ENCODE results near the gene CRIP1. TPM values are rescaled to one million over a fixed set of nuclear protein-coding genes. Genes with fewer than 3 reads are reported as not detected.

CRIP1 gene
- total and polyA plus RNA-seq, 10 of the 15 experiments (the other 5 are each of a cell fraction or from before 2014, with no cell fraction given), result 66.8 to 259 (median 154) TPM

DNA sequence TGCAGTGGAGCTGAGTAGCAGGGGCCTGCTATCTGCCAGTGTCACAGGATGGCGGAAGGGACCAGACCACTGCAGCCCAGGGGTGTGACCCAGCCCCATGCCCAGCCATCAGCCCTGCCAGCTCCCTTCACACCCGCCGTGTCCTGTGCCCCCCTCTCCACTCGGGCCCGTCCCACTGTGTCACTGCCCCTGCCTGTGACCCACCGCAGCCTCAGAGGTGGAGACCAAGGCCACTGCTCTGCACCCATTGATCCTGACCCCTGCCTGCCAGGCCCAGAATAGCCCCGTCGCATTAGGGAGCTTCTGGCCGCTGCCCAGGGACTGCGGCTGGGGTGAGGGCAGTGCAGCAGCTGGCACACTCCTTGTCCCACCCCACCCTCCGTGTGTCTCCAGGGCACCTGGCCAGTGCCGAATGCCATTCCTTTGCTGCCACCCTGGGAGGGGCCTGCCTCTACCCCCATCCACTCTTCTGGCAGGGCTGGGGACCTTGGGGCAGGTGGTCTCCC lies 14.1 kb upstream of the CRIP1 start:
- Histone ChIP-seq H2AFZ (ENCODE audit: control insufficient read depth, low read depth, low read length) (no peak overlapping the region), H3K4me1 (ENCODE audit: control insufficient read depth, insufficient read depth, low read length) (no peaks in the 10 kb centered on the region), H3K27me3 (replicated peaks in 1 of 2; ENCODE audit: control insufficient read depth in 2 of 2, insufficient read depth in 2 of 2, low read length in 1 of 2) (peaks cover 4 to 11% of the 10 kb centered on the region in 2 experiments; a peak in 3 of 4 replicates), H3K27ac (ENCODE audit: control insufficient read depth, insufficient read depth) (no peak overlapping the region), H3K79me2 (ENCODE audit: control insufficient read depth, insufficient read depth, low read length) (no peaks in the 10 kb centered on the region), H3K36me3 (ENCODE audit: control insufficient read depth in 2 of 2, insufficient read depth in 2 of 2, low read length in 1 of 2) (peaks cover 0 to 9% of the 10 kb centered on the region in 2 experiments; a peak in 2 of 4 replicates), H4K20me1 (ENCODE audit: control insufficient read depth, insufficient read depth) (no peaks in the 10 kb centered on the region), H3K4me3 (no peak overlapping the region), H3K9ac (ENCODE audit: control insufficient read depth, insufficient read depth, low read length) (no peak overlapping the region), H3K4me2 (ENCODE audit: control insufficient read depth, insufficient read depth) (no peak overlapping the region), H3K9me3 (replicated peaks; ENCODE audit: control insufficient read depth, insufficient read depth, low read length) (no peaks in the 10 kb centered on the region; the same call in 2 of the 3 replicates)
- BruUV-seq (replicated peaks), result no TSS peak
- POLR2A ChIA-PET, result no interaction called here
- CTCF ChIA-PET, result no interaction called here
- SMC1A ChIA-PET (ENCODE audit: uncharacterized antibody, unreplicated experiment), result no interaction called here
- intact Hi-C loops (cut with micrococcal nuclease; ENCODE audit: unreplicated experiment), result no loop called here
- RAD21 ChIA-PET (ENCODE audit: unreplicated experiment), result no interaction called here
- no peak for DNase-seq (ENCODE audit: low read depth, low spot score)
- in situ Hi-C loops (cut with MboI), result no loop called here
- no peak for FAIRE-seq
- ATAC-seq, result no peak
- WGBS (ENCODE audit: insufficient coverage, insufficient replicate concordance, low lambda C conversion rate, missing lambda C conversion rate), result 72% methylated on average over 12 of the region's 12 CpGs
- TF ChIP-seq KDM1A (IDR thresholded peaks at IDR 0.05; ENCODE audit: borderline replicate concordance) (no peak), CREB1 (IDR thresholded peaks at IDR 0.05; ENCODE audit: low read depth) (no peak), EGR1 (IDR thresholded peaks at IDR 0.05; ENCODE audit: borderline replicate concordance in 1 of 2, low read depth in 2 of 2, low read length in 2 of 2) (no peak), YBX1 (IDR thresholded peaks at IDR 0.05) (no peak), SMARCA5 (IDR thresholded peaks at IDR 0.05) (no peak), SMAD5 (IDR thresholded peaks at IDR 0.05; ENCODE audit: low read depth) (no peak), ZBTB40 (IDR thresholded peaks at IDR 0.05; ENCODE audit: borderline replicate concordance) (no peak), CHD1 (IDR thresholded peaks at IDR 0.05; ENCODE audit: low read depth, low read length) (no peak), MEF2B (IDR thresholded peaks at IDR 0.05; ENCODE audit: partially characterized antibody, poor library complexity, severe bottlenecking) (no peak), TAF1 (IDR thresholded peaks at IDR 0.05; ENCODE audit: borderline replicate concordance, low read depth, low read length) (no peak), ATF7 (IDR thresholded peaks at IDR 0.05; ENCODE audit: low read depth) (no peak)
- TF ChIP-seq, protein P1, sequence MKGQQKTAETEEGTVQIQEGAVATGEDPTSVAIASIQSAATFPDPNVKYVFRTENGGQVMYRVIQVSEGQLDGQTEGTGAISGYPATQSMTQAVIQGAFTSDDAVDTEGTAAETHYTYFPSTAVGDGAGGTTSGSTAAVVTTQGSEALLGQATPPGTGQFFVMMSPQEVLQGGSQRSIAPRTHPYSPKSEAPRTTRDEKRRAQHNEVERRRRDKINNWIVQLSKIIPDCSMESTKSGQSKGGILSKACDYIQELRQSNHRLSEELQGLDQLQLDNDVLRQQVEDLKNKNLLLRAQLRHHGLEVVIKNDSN (IDR thresholded peaks at IDR 0.05; ENCODE audit: borderline replicate concordance, extremely low read length, insufficient read depth, low read depth, low read length), result no peak
- TF ChIP-seq, protein P2, sequence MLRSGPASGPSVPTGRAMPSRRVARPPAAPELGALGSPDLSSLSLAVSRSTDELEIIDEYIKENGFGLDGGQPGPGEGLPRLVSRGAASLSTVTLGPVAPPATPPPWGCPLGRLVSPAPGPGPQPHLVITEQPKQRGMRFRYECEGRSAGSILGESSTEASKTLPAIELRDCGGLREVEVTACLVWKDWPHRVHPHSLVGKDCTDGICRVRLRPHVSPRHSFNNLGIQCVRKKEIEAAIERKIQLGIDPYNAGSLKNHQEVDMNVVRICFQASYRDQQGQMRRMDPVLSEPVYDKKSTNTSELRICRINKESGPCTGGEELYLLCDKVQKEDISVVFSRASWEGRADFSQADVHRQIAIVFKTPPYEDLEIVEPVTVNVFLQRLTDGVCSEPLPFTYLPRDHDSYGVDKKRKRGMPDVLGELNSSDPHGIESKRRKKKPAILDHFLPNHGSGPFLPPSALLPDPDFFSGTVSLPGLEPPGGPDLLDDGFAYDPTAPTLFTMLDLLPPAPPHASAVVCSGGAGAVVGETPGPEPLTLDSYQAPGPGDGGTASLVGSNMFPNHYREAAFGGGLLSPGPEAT (IDR thresholded peaks at IDR 0.05; ENCODE audit: low read depth), result no peak
- TF ChIP-seq, protein P3, sequence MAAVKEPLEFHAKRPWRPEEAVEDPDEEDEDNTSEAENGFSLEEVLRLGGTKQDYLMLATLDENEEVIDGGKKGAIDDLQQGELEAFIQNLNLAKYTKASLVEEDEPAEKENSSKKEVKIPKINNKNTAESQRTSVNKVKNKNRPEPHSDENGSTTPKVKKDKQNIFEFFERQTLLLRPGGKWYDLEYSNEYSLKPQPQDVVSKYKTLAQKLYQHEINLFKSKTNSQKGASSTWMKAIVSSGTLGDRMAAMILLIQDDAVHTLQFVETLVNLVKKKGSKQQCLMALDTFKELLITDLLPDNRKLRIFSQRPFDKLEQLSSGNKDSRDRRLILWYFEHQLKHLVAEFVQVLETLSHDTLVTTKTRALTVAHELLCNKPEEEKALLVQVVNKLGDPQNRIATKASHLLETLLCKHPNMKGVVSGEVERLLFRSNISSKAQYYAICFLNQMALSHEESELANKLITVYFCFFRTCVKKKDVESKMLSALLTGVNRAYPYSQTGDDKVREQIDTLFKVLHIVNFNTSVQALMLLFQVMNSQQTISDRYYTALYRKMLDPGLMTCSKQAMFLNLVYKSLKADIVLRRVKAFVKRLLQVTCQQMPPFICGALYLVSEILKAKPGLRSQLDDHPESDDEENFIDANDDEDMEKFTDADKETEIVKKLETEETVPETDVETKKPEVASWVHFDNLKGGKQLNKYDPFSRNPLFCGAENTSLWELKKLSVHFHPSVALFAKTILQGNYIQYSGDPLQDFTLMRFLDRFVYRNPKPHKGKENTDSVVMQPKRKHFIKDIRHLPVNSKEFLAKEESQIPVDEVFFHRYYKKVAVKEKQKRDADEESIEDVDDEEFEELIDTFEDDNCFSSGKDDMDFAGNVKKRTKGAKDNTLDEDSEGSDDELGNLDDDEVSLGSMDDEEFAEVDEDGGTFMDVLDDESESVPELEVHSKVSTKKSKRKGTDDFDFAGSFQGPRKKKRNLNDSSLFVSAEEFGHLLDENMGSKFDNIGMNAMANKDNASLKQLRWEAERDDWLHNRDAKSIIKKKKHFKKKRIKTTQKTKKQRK (IDR thresholded peaks at IDR 0.05; ENCODE audit: low read depth, low read length), result no peak

Data from GM12878 (cell line).